HCT116 (cell line): ENCODE results near the gene PLEKHO1.

Experiments used
- ATF3 ChIP-seq: IDR thresholded peaks from 2 replicates; pipeline ENCODE4 v1.6.1; 2012
- CEBPB ChIP-seq: IDR thresholded peaks from 2 replicates; pipeline ENCODE4 v1.6.1; 2012; ENCODE audit warnings: low read depth
- CTCF ChIP-seq, 3 experiments: fragments of 200-600 bp in 1 of 3; sonication (generic) in 1 of 3; IDR thresholded peaks in 2 of 3; conservative IDR thresholded peaks in 1 of 3; 2 replicates each; pipeline ENCODE4 v1.5.1; 2012 to 2017; ENCODE audit warnings: low read depth in 2 of 3, low read length in 2 of 3, antibody characterized with exemption in 1 of 3, borderline replicate concordance in 1 of 3, control low read depth in 1 of 3, mild to moderate bottlenecking in 1 of 3, mixed read lengths in 1 of 3, mixed run types in 1 of 3, moderate library complexity in 1 of 3; ENCODE audit not compliant: insufficient read depth in 1 of 3
- EGR1 ChIP-seq: IDR thresholded peaks from 2 replicates; pipeline ENCODE4 v1.6.1; 2012; ENCODE audit warnings: low read depth
- EZH2 ChIP-seq: fragments of 200-600 bp; sonication (generic); IDR thresholded peaks from 2 replicates; pipeline ENCODE4 v1.6.1; 2017; ENCODE audit warnings: antibody characterized with exemption, mixed run types
- EZH2phosphoT487 ChIP-seq: fragments of 200-600 bp; IDR thresholded peaks from 2 replicates; pipeline ENCODE4 v1.6.1; 2018; ENCODE audit warnings: antibody characterized with exemption, borderline replicate concordance
- POLR2A ChIP-seq: IDR thresholded peaks from 2 replicates; pipeline ENCODE4 v1.7.0; 2011; ENCODE audit warnings: borderline replicate concordance; ENCODE audit not compliant: insufficient read depth, insufficient read length; ENCODE audit errors: extremely low read depth
- POLR2AphosphoS5 ChIP-seq: IDR thresholded peaks from 2 replicates; pipeline ENCODE4 v1.6.1; 2011; ENCODE audit warnings: mild to moderate bottlenecking, low read depth, low read length, moderate library complexity
- REST ChIP-seq: IDR thresholded peaks from 2 replicates; pipeline ENCODE4 v1.6.1; 2012; ENCODE audit warnings: low read depth
- SIN3A ChIP-seq: IDR thresholded peaks from 2 replicates; pipeline ENCODE4 v1.6.1; 2012; ENCODE audit warnings: low read depth
- TCF7L2 ChIP-seq: IDR thresholded peaks from 2 replicates; pipeline ENCODE4 v1.7.0; 2011; ENCODE audit warnings: borderline replicate concordance, inconsistent platforms; ENCODE audit not compliant: insufficient read depth, insufficient read length; ENCODE audit errors: extremely low read depth
- YY1 ChIP-seq: IDR thresholded peaks from 2 replicates; pipeline ENCODE4 v1.6.1; 2011; ENCODE audit warnings: low read length, low read depth, moderate library complexity, mild to moderate bottlenecking; ENCODE audit not compliant: insufficient replicate concordance; ENCODE audit errors: extremely low read depth
- ZBTB33 ChIP-seq: IDR thresholded peaks from 2 replicates; pipeline ENCODE4 v1.6.1; 2011; ENCODE audit warnings: mild to moderate bottlenecking, low read length, moderate library complexity; ENCODE audit not compliant: insufficient replicate concordance; ENCODE audit errors: extremely low read depth
- ZNF274 ChIP-seq: fragments of 200-500 bp; sonication (Bioruptor generic); IDR thresholded peaks from 2 replicates; pipeline ENCODE4 v1.6.1; 2014; ENCODE audit warnings: mild to moderate bottlenecking, low read depth, low read length, inconsistent platforms

- TF ChIP-seq CTCF (IDR thresholded peaks at IDR 0.05 in 2 of 3, conservative IDR thresholded peaks at IDR 0.05 in 1 of 3; ENCODE audit: borderline replicate concordance in 1 of 3, insufficient read depth in 1 of 3, low read depth in 2 of 3, low read length in 2 of 3) (no peak), POLR2A (no peak), REST (no peak), YY1 (no peak), TCF7L2 (no peak), ATF3 (no peak), EZH2phosphoT487 (no peak), CEBPB (no peak), ZNF274 (no peak), ZBTB33 (no peak), SIN3A (no peak), EZH2 (no peak), POLR2AphosphoS5 (no peak), EGR1 (no peak)
These were observed 35.8 kb downstream of the PLEKHO1 start for GRCh38 chr1:150185481-150185880.
